Hematopoietic multipotent progenitor cell treated with erythropoietin and hydrocortisone succinate and interleukin-3 and kit ligand, for 8 days (in vitro differentiated cells): ENCODE measurements around the gene MAFB.

ENCODE experiments used
- DNase-seq: peaks from one replicate; pipeline ENCODE4 v3.0.0-alpha.2; 2015

MAFB gene

DNA sequence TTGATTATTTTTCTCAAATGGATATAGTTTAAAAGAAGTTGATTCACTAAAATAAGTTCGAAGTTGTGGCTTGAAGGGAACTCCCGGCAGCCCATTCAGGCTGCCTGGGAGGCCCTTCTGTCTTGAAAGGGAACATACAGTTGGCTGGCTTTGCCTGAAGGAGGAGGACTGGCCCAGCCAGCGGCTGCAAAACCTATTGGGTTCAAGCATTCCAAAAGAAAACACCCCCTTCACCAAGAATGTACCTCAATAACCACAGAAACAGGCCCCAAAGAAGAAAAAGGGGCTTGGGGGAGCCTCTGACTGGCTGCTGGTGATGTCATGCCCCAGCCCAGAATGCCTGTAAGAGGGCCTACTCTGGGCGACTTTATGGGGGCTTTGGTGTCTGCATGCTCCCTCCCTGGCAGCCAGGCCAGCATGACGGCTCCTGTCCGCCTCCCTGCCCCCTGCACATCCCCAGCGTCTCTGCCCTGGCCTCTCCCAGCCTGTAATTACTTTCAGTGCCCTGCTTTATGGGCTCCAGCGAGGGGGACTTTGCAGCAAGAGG, 36.5 kb downstream of the MAFB start:
- DNase-seq, result no peak

DNA sequence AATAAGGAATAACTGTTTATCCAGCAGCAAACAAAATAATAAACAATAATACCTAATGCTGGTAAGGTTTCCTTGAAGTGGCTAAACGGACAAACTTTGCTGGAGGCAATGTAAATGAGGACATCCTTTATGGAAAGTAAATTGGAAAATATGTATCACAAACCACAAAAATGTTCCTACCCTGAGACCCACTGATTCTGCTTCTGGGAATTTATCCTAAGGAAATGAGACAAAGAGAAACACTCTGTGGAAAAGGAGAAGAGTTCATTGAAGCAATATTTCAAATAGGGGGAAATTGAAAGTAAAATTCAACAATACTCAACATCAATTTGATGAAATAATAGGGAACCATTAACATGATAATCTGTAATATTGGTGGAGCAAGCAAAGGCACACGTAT, 37.9 kb downstream of the MAFB start:
- DNase-seq, result no peak

DNA sequence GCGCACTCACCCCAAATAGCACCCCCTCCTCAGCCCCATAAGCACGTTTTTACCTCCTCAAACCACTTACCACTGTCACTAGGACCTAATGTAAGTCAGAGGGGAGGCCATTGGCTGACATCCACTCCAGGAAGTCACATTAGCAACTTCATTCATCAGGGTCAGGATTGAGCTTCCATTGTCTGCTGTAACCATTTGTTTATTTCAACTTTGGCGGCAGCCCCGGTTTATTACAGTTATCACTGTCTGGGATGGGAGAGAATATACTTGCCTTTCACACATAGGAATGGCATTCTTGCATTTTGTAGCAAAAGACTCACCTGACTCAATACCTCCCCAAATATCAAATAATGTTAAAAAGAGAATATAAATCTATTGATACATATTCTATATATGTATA, 38.3 kb downstream of the MAFB start:
- DNase-seq, result no peak

DNA sequence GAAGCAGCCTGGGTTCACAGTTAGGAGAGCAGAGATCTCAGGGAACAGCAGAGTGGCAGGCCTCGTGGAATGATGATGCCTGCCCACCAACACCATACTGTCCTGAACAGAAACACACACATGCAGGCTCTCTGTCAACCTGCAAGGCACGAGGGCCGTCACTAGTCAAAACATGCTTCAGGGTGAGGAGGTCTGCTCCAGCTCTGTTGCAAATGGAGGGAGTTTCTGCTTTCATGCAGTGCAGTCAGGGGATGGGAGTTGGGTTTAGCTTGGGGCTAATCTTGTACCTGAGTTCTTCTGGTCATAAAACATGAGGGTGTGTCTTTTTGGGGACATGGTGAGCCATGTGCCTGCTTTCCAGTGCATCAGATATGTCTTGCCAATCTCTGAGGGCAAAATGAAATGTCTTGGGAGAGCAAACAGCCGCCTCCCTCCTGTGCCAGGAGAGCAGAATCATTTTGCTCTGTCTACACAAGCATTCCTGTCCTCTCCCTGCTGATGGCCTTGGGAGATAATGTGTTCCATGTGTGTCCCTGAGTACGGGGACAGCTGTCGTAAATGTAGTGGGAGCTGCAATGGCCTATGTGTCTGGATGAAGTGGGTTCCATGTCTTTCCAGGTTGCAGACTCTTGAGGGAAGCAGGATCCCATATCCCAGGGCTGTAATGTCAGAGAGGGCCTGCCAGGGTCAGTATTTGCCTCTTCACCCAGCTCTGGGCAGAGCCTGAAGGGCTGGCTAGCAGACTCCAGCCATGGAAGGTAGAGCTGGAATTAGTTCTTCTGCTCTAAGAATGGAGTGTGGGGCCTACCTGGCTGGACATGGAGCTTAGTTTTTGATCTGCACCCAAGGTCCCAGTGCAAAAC, 40.6 kb downstream of the MAFB start:
- DNase-seq, result no peak

DNA sequence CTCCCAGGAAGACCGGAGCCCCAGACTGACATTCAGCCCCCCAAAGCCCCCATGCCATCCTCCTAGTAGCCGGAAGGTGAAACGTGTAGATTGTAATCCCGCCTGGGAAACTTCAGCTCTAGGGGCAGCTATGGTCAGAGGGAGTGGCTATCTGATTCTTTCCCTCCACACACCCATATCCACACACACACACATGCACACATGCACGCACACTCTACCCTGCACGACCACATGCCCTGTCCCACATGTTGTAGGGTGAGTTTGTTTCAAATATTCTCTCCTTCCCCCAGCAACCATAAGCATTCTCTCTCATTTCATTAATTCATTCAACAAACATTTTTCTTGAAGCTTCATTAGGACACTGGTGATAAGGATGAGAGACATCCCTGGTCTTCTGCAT, 42.2 kb downstream of the MAFB start:
- no peak for DNase-seq

DNA sequence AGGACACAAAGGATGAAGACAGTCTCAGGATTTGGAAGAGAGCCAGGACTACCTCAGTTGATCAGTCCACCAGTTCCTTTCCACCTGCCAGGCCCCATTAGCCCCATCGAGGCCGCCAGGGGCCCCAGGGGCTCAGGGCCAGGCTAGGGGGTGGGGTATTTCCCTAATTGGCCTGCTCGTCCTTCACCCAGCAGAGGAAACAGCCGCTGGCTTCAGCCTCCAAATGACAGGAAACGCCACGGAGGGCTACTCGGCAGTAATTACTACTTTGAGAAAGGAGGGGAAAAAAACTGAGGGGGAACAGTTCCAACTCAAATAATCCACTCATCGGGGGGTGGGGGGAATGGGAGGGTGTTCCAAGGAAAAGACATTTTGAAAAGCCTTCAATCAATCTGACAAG, 42.7 kb downstream of the MAFB start:
- no peak for DNase-seq

DNA sequence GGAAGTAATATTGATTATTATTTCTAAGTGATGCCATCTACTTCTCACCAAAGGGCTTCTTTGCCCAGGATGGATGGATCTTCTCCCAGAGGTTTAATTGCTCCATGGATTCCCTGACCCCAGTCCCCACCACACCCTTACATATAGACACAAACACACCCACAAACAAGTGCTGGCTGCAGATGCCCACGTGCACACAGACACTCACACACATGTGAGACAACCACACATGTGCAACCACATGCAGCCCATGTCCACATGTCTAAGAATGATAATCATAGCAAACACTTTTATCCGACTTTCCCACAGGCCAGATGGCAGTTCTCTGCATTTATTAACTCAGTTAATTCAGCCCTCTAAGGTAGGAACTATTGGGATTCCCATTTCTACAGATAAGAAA, 44.2 kb downstream of the MAFB start:
- DNase-seq, result no peak

DNA sequence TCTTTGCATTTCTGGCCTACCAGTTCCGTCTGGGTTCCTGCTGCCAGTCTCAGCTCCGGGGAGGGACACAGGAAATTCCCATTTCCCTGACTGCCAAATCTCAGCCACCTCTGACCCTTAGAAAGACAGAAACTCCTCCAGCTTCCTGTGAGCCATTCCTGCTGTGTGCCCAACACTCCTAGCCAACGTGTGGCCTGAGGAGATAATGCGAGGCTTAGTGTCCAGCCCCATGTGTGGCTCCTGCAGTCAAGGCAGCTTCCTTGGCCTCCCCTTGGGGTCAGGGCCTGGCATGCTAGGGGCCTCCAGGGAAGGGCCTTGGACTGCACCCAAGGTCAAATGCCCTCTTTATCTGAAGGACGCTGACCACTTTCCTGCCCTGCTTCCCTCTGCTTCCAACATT, 45.1 kb downstream of the MAFB start:
- DNase-seq, result no peak

DNA sequence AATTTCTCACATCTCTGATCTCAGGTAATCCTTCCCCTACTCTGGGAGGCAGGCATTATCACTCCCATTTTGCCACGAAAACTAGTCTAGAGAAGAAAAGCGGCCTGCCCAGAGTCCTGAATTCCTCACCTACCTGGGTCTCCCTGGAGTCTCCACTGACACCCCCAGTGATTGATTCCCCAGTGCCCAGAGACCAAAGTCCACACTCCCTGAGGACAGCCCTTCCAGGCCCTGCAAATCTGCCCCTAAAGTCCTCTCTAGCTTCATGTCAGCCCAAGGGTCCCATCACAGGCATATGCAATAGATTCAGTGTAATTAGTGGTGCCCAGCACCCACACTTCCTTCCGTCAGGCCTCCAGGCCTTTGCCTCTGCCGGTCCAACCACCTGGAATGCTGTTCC, 47.2 kb downstream of the MAFB start:
- no peak for DNase-seq

DNA sequence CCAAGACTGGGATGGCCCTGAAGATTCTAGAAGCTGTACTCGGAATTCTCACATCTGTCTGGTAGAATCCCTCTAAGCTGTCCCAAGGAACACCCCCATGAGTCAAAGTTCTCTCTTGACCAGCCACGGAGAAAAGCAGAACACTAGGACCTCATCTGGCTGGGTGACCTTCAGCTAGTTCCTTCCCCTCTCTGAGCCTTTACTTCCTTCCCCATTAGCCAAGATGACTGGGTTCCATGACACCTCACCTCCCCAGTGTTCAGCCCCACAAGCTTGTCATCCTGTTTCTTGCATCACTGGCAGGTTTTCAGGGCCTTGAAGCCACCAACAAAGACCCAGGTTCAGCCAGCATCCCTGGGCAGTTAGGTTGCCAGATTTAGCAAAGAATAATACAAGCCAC, 47.8 kb downstream of the MAFB start:
- DNase-seq, result no peak

DNA sequence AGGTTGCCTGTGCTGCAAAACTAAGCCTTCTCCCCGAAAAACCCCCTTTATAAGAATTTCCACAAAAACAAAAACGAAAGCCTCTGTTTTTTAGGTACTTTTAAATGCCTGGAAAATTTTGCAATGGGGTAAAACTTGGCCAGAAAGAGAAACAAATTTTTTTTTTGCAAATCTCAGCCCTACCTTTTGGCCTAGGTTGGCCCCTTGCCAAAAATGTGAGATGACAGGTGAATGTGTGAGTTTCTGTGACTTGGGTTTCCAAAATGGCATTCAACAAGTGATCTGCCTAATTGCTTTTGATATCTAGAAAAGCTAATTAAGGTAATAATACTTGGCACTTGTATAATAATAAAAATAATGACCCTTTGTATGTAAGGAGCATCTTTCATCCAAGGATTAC, 48.4 kb downstream of the MAFB start:
- DNase-seq, result no peak

DNA sequence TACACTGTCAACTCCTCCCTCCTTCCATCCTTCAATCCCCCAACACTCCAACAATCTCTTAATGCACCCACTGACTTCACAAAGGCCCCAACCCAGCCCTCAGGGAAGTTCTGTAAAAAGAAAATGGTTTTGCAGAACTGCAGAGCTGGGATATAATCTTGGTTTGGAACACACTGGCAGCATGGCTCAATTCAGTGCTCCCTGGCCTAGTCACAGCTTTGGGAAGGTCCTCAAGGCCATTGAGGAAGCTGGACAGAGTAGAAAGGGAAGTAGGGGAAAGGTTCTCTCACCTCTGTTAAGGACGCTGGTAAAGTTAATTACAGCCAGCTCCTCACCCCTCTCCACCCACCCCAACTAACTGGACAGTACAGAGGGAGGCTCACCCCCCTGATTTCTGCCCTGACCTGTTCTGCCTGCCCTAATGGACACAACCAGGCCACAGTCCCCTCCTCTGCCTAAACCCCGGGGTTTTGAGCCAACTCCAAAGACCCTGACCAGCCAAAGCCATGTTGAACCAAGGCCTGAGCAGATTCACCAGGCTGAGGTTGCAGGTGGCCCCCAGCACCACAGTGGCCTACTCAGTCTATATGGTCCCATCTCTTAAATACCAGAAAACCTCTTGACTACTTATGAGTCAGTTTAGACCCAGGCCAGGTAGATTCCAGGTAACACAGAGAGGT, 49.2 kb downstream of the MAFB start:
- no peak for DNase-seq

DNA sequence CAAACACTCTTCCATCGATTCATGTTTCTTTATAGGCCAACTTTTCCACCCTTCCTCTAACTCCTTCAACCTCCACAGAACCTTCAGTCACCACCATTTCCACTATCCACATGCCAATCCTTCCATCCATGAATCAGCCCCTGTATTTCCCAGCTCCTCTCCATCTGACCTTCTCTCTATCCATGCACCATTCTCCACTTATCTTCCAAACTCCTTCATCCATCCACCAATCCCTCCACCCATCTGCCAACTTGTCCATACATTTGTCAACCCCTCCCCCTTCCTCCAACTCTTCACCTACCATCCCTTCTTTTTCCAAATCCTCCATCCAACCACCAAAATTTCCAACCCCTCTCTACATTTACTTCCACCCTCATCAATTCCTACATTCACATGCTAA, 49.9 kb downstream of the MAFB start:
- no peak for DNase-seq

DNA sequence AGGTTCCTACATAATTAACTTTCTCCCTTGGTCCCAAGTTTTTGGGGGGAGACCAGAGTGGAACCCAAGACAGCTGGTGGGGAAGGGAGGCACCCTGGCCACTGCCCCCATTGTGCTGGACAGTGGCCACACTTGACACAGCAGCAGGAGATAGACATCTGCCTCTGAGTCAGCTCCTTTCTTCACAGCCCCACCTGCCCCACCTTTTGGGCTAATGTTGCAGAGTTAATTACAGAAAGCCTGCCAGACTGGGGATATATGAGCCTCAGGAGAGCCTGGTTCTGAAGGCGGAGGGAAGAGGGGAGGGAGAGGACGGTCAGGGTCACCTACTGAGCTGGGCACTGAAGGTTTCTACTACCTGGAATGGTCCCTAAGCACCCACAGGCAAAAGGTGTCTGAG, 50.6 kb downstream of the MAFB start:
- DNase-seq, result no peak

DNA sequence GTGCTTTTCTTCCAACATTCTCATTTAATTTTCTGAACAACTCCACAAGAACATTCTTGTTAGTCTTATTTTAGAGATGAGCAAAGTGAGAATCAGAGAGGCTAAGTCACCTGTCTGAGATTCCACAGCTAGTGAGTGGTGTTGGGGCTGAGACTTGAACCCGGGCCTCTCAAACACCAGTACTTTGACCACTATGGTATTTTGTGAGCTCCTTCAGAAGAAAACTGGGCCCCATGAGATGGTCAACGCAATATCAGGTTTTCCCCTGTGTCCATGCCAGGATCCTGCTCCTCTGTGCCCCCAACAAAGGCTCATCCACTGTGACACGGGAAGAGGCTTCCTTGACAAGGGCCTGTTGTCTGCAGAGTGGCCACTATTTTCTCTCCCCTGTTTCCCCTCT, 51.9 kb downstream of the MAFB start:
- no peak for DNase-seq

DNA sequence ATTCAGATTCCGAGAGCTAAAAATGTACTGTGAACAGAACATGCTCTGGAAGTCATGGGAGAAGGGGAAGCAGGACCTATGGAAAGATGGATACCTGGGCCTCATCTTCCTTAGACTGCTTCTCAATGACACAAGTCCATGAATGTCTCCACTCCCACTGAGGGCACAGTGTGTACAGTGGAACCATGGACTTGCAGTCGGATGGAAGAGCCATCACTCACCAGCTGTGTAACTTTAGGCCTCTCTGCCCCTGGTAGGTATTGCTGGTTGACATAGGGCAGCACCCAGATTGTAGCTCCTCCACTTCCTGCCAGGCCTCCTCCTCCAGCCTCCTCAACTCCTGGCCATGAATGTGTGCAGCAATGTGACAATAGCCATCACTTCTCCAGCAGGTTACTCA, 52.5 kb downstream of the MAFB start:
- no peak for DNase-seq

DNA sequence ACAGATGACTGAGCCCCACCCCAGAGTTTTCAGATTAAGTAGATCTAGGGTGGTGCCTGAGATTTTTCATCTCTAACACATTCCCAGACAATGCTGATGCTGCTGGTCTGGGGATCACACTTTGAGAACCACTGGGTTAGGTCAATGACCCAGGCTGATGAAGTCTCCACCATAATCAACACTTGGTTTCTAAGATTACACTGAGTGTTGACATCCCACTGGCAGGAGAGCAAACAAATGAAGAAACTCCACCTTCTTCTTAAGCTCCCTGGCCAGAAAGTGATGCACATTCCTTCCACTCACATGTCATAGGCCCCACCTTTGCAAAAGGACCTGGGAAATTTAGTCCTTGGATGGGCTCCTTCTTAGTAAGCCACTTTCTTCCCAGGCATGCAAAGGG, 53.1 kb downstream of the MAFB start:
- no peak for DNase-seq
